GM19395 (cell line): ENCODE measurements around the gene MACROD2.

Source experiments
- ATAC-seq: cut with Tn5 transposase; IDR thresholded peaks from one replicate; pipeline ENCODE4 v1.9.1; 2021; ENCODE audit warnings: mild to moderate bottlenecking, moderate library complexity; ENCODE audit not compliant: unreplicated experiment

The MACROD2 gene

DNA sequence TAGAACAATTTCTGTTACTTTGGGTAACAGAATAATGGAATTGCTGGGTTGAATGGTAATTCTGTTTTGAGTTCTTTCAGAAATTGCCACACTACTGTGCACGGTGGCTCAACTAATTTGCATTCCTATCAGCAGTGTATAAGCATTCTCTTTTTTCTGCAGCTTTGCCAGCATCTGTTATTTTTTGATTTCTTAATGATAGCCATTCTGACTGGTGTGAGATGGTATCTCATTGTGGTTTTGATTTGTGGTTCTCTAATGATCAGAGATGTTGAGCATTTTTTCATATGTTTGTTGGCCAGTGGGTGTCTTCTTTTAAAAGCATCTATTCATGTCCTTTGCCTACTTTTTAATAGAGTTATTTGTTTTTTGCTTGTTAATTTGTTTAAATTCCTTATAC, 1731.1 kb downstream of the MACROD2 start:
- ATAC-seq = no peak

DNA sequence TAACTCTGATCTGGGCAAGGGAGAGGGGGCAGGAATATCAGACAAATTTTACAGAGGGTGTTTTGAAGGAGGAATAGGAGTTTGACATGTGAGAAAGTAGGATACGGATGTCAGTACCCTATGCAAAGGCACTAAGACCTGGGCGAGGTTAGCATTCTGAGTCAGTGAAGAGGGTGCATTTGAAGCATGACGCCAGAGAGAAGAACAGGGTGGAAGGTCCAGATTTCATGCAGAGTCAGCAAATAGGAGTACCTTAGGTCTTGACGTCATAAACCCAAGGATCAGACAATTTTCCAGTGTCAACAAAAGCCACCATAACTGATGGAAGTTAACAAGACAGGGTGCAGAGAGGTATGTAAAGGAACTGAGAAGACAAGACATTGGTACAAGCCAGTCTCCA, 1738.7 kb downstream of the MACROD2 start:
- ATAC-seq = no peak

DNA sequence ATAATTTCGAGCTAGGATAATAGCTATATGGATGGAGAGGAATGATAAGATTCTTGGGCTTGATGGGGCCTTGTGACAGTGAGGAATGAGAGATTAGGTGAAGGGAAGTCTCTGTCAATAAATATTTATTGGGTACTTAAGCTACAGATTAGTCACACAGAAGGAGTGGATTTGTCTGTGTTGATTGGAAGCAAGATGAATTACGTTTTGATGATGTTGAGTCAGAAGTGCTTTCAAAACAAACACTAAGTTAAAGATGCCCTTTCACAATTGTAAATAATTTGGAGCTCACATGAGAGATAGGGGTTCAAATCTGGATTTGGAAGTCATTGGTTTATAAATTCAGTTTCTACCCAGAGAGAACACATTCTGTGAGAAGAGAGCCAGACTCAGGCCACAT, 1743.7 kb downstream of the MACROD2 start:
- no peak for ATAC-seq

DNA sequence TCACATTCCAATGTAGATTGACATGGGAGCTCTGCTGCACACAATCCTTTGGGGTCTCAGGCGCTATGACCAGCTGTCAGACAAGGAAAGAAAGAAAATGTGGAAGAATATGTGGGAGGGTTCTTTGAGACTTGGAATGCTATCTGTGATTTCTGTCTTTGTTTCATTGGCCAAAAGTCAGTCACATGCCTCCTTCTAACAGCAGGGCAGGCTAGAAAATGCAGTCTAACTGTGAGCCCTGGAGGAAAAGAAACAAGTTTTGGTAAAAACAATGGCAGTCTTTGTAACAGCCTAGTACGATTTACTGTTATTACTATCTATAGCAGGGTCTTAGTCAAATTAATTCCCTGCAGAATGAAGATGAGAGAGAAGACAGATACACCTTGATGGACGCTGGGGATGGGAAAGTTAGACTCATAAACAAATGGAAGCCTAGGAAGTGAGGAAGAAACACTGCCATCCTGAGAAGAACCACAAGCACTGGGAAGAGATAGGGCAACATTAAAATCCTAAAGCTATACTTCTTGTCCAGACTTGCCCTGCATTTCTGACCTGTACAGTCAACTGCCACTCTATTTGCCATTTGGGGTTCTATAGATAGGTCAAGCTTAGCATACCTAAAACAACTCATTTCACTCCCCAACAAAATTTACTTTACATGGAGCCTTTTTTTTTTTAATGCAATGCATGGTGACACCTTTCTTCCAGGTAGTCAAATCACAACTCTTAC, 1744.9 kb downstream of the MACROD2 start:
- no peak for ATAC-seq

DNA sequence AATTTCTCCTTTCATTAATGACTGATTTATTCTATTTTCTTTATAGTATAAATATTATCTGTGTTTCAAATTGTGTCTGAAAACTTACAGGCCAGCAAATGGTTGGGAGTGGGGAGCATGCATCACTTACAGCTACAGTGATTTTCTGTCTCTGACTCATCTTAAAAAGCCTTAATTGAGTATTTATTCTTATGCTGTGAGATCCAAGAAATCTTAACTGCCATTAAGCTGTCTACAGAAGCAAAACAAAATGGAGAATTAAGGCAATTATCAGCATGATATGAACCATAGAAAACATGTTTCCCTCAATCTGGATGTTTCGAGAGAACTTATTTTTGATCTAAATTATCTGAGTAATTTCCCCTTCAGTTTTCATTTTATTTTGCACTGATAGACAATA, 1746.8 kb downstream of the MACROD2 start:
- ATAC-seq = no peak

DNA sequence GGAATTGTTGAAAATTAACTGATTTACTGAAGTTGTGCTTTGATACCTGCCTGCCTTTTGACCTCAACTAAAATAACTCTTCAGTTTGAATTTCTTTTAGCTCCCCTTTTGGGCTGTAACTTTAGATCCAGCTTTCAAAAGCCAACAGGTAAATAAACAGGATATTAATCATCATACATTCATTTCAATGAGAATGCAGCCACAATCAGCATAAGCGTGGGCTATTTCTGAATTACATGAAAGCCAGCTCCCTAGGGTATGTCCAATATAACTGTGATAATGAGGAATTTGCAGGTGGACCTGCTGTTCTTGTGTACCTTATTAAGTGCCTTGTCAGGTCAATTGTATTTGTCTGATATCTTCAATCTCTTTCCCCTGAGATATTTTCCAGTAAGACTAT, 1747.3 kb downstream of the MACROD2 start:
- ATAC-seq = no peak

DNA sequence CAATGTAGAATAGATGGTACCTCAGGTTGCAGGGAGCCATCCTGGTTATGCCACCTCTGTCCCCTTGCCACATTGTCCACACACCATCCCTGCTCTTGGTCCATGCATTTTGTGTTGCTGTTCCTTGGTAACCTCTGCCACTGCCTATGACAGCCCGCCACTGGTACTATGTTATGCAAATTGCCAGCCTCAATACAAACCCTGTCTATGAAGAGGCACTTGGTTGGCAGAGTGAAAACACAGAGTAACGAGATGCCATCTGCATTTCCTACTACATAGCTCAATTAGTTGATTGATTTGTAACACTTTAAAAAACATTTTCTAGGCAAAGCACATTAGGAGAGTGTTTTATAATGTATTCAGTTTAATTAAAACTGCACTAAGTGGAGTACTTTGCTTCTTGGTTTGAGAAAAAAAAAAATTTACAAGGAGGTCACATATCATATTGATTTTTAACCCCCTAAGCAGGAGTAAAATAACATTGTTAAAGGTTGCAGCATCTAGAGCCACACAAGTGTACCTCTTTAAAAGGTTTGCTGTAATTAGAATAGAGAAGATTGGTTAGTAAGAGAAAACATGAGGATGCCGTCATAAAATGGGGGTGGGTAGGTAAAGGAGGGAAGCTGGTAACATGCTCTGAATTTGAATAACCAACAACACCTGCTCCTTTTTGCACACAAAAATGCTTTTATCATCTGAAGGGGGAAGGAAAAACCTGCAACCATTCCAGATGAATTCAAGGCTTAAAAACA, 1760.9 kb downstream of the MACROD2 start:
- no peak for ATAC-seq

DNA sequence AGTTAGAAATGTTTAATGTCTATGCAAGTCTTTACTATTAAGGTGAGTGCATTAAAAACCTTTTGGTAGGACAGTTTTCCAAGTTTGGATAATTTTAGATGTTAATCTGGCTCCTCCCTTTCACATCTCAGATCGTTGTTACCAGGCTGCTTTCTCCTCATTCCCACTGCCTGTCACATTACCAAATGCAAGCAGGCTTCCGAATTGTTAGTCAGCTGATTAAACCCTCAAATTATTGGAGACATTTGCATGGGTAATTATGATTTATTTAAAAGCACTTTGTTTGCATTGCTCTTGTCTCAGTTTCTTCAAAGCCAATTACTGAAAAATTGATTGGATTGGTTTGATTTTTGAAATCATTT, 1761.4 kb downstream of the MACROD2 start:
- ATAC-seq = no peak

DNA sequence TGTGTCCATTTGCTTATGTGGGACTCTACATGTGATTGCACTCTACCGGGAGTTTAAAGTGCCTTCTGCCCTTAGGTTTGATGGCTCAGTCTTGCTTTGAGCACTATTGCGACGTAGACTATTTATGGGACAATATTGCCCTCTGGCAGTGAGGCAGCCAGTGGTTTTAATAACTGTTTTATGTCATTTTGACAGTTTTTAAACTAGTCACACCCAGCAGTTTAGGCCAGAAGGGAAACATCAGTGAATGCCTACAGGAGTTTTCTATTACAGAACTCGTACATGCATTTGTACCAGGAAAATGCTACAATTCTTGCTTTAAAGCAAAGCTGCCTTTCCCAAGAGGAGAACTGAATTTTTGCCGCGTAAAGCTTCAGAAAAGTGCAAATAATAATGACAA, 1764.3 kb downstream of the MACROD2 start:
- no peak for ATAC-seq

DNA sequence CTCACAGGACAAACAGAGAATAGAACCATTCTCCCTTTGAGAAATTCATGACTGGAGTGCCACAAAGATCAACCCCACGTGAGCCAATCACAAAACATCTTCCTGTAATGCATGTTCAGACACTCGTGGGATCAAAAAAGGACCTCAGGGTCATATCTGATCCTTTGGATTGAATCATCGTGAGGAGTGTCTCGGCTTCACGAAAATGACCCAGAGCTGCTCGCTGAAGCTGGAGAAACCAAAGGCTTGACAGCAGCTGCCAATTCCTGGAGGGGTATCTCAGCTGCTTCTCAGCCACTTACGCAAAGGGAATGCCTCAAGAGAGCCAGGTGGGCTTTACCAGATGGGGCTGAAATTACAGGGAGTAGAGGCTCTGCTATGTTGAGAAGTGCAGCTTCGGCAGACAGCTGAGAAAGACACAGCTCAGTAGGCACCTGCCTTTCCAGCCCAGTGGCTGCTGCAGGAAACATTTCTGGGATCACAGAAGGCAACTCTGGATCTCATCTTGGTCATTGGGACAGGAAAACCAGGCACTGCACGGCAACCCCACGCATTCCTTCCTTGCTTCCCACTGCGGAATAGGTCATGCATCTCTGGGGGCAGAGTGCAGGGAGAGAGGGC, 1764.8 kb downstream of the MACROD2 start:
- ATAC-seq = no peak

DNA sequence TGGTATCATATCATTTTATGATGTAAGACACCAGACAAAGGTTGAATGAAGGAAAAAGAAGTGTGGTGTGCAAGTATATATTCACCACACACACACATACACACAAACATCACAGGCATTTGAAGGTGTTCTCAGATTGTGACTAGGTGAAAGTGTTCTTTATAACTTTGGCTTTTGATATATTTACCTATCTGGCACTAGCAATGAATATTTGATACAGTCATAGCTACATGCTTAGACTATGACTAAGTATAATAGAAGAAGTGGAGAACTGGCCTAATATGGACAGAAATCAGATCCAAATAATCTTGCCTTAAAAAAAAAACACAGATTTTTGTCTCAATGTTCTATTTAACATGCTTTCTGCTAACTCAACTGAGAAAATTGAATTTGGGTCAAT, 1768.0 kb downstream of the MACROD2 start:
- ATAC-seq = no peak

DNA sequence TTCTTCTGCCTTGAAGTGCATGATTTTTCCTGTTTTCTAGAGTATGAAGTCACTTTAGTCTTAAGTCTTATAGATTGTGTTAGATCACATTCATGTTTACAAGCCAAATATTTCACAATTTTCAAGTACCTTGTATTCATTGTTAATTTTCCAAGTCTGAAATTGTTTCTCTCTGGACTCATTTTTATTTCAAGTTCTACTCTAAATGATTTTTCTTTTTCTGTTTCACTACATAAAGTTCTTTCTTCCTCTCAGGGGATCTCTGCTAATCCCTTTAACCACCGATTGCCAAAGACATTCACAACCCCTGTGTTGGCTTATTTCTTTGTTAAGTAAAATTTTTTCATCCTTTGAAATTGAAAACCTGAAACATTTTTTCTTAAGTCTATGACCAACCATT, 1772.3 kb downstream of the MACROD2 start:
- no peak for ATAC-seq

DNA sequence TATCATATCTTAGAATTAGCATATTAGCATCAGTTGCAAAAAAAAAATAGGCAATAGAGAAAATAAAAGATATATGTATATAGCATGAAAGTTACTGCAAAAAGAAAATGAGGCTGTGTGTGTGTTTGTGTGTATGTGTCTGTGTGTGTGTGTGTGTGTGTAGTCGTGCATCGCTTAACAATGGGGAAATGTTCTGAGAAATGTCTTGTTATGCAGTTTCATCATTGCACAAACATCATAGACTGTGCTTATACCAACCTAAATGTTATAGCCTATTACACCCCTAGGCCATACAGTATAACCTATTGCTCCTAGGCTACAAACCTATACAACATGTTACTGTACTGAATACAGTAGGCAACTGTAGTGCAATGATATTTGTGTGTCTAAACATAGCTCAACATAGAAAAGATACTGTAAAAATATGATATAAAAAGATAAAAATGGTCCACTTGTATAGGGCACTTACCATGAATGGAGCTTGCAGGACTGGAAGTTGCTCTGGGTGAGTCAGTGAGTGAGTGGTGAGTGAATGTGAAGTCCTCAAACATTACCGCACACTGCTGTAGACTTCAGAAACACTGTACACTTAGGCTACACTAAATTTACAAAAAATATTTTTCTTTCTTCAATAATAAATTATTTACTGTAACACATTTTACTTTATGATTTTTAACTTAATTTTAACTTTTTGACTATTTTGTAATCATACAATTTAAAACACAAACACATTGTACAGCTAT, 1772.9 kb downstream of the MACROD2 start:
- no peak for ATAC-seq

DNA sequence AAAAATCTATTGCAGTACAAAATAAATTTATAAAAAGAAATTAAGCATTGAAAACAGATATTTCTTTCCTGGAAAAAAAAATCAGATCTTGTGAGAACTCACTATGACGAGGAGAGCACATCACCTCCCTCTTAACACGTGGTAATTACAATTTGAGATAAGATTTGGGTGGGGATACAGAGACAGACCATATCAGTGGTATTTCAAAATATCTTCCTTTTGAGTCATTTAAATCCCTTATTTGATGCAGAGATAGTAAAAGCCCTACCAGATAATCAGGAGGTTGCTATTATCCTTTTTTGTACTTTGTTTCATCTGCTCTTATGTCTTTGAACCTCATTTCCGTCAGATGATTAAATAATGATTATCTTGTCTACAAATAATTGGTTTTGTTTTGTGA, 1777.5 kb downstream of the MACROD2 start:
- no peak for ATAC-seq

DNA sequence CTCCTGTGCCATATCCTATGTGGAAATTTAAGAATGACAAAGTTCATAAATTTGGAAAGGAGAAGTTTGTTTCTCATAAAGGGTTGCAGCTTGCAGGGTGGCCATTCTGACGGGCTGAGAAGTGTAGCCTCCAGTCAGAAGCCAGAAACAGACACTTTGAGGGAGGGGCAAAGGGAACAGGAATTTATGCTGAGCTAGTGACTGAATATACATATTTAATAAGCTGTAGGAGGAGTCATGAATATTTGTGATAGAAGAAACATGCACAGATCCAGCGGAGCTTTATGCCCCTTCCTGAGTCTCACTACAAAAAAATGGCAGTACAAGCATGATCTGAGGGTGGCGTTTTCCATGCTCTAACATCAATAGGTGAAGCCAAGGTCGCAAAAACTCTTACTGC, 1779.6 kb downstream of the MACROD2 start:
- ATAC-seq = no peak

DNA sequence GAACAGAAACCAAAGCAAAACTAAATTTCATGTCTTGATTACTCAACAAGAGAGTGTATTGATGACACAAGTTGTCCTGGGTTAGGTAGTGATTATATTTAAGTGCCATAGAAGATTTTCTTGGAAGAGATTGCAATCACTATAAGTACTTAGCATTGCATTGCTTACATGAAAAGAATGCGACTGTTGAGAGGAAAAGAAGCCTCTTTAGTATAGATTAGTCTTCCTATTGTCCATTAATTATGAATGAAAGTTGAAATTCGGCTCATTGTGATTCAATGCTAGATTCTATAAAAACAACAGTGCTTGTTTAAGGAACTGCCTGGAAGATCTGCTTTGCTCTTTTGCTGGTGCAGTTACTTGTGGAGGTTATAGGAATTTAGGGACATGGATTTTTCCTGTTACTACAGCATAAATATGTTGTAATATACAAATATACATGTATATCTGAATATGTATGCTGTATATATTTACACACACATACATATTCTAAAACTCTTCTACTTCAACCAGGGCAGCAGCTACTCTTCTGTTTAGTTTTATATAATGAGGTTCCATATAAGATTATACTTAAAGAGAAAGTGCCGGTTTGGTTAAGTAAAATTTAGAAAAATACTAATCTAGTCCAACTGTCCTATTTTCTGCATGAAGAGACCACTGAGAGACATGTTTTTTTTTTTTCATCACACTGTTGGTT, 1781.6 kb downstream of the MACROD2 start:
- no peak for ATAC-seq

DNA sequence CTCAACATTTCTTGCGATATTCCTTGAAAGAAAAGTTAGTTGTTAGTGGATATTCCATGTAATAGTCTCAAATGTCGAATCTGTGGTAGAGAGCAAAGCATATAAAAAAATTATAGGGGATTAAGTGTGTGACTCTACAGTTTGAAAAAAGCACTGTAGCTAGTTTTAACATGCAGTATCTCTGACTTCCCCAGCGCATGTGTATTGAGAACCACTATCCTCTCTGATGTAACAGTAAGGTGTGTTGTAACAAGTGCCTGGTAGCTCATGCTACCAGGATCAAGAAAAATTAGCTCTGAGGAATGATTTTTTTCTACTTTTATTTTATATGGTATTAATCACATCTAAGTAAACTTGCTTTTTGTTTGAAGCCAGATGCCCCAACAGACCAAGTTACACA, 1788.7 kb downstream of the MACROD2 start:
- no peak for ATAC-seq

DNA sequence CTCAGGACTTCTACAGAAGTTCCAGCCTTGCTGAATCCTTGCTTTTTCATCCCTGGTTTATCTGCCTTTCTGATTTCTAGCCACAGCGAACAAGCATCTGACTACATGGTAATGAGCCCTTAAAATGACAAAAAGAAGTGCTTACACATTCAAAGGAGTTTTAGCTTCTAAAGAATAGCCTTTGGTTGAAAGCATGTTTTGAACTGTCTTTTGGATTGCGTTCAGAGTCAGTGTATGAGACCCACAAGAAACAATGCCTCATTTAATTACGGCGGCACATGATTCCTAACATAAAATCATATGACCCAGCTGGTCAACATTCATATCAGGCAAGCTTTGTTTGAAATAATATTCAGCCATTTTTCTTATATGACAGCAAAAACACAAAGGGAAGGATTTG, 1793.8 kb downstream of the MACROD2 start:
- ATAC-seq = no peak

DNA sequence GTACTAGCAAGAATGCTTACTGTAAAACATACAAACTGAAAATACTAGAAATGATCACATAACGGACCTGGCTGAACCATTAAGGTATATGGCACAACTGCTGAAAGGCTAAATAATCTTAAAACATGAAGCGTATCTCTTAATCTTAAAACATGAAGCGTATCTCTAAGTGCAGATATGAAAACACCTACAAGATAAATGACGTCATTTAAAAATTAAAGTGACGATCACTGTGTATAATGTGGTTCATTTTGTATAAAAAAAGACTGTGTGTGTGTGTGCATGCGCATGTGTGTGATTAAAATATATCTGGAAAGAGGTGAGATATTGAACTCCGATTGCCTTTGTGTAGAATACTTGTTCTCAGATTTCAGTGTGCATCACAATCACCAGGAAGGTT, 1797.5 kb downstream of the MACROD2 start:
- ATAC-seq = no peak

DNA sequence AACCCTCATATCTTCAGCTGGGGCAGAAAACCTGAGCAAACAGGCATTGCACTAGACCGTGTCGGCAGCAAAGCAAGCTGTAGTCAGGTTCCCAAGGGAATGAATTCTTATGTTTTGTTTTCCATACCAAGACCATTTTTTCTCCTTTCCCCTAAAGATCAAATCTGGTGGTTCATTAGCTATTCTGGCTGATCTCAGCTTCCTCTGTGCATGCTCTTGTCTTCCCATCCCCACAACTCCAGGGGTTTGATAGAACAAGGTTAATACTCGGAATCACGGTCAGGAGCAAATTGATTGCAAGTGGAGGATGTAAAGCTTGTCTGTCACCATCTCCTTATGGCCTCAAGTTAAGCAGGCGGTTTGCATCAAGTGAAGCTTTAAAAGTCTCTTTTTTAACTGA, 1799.1 kb downstream of the MACROD2 start:
- ATAC-seq = no peak
